ENCODE measurements around the gene PFKP. TPM values are rescaled to one million over a fixed set of nuclear protein-coding genes. Genes with fewer than 3 reads are reported as not detected.

Gene PFKP
- total RNA-seq, 4 donors from 2014 or later, result 90.8 to 255 (median 112) TPM

GRCh38 chr10:3129581-3130340 lies 62.4 kb downstream of the PFKP start:
- TF ChIP-seq POLR2A (IDR thresholded peaks at IDR 0.05; ENCODE audit: low read depth) (no peak), POLR2AphosphoS5 (IDR thresholded peaks at IDR 0.05) (no peak), EP300 (IDR thresholded peaks at IDR 0.05) (no peak), CTCF (IDR thresholded peaks at IDR 0.05) (no peak)
- no peak overlapping the region for H3K4me3 ChIP-seq
- no peaks in the 10 kb centered on the region for H3K9me3 ChIP-seq
- no peak for DNase-seq (ENCODE audit: extremely low spot score)
- intact Hi-C loops (cut with DNase I), result no loop called here
- H3K4me1 ChIP-seq, result peaks cover 15 to 26% (median 19%) of the 10 kb centered on the region in 4 donors
- peaks cover 41 to 85% (median 64%) of the 10 kb centered on the region in 4 donors for H3K36me3 ChIP-seq
- WGBS, result 94% methylated on average over 25 of the region's 40 CpGs
- H3K27ac ChIP-seq (replicated peaks in 1 of 4), result no peak overlapping the region
- no peaks in the 10 kb centered on the region for H3K27me3 ChIP-seq

- H3K36me3 ChIP-seq, result peaks cover 41 to 86% (median 74%) of the 10 kb centered on the region in 4 donors
- 89% methylated on average over 4 of the region's 4 CpGs for WGBS
- no peaks in the 10 kb centered on the region for H3K27me3 ChIP-seq
- H3K4me3 ChIP-seq, result no peak overlapping the region
- intact Hi-C loops (cut with DNase I), result no loop called here
- no peak for DNase-seq (ENCODE audit: extremely low spot score)
- peaks cover 17 to 26% (median 19%) of the 10 kb centered on the region in 4 donors for H3K4me1 ChIP-seq
- no peaks in the 10 kb centered on the region for H3K9me3 ChIP-seq
- H3K27ac ChIP-seq (replicated peaks in 1 of 4), result no peak overlapping the region
- no peak for TF ChIP-seq POLR2AphosphoS5 (IDR thresholded peaks at IDR 0.05)
- no peak for TF ChIP-seq EP300 (IDR thresholded peaks at IDR 0.05)
- TF ChIP-seq POLR2A (IDR thresholded peaks at IDR 0.05; ENCODE audit: low read depth), result no peak
- no peak for TF ChIP-seq CTCF (IDR thresholded peaks at IDR 0.05)
These were observed 63.8 kb downstream of the PFKP start for GRCh38 chr10:3131098-3131497.

GRCh38 chr10:3132036-3133025 lies 65.0 kb downstream of the PFKP start:
- Histone ChIP-seq H3K36me3 (peaks cover 52 to 95% (median 87%) of the 10 kb centered on the region in 4 donors), H3K27me3 (no peaks in the 10 kb centered on the region), H3K9me3 (no peaks in the 10 kb centered on the region), H3K4me1 (peaks cover 14 to 24% (median 16%) of the 10 kb centered on the region in 4 donors), H3K4me3 (no peak overlapping the region), H3K27ac (replicated peaks in 1 of 4) (no peak overlapping the region)
- no peak for TF ChIP-seq POLR2AphosphoS5 (IDR thresholded peaks at IDR 0.05)
- no peak for TF ChIP-seq EP300 (IDR thresholded peaks at IDR 0.05)
- no peak for TF ChIP-seq CTCF (IDR thresholded peaks at IDR 0.05)
- no peak for TF ChIP-seq POLR2A (IDR thresholded peaks at IDR 0.05; ENCODE audit: low read depth)
- DNase-seq (ENCODE audit: extremely low spot score), result no peak
- intact Hi-C loops (cut with DNase I), result no loop called here
- WGBS, result 90% methylated on average over 21 of the region's 22 CpGs

GRCh38 chr10:3133948-3134347 lies 66.6 kb downstream of the PFKP start:
- WGBS, result 77% methylated on average over 5 of the region's 5 CpGs

More at GRCh38 chr10:3133948-3134347, 66.6 kb downstream of the PFKP start:
- Histone ChIP-seq H3K27me3 (no peaks in the 10 kb centered on the region), H3K9me3 (no peaks in the 10 kb centered on the region), H3K4me1 (peaks cover 14 to 24% (median 21%) of the 10 kb centered on the region in 4 donors), H3K4me3 (no peak overlapping the region), H3K27ac (replicated peaks in 1 of 4) (no peak overlapping the region), H3K36me3 (peaks cover 65 to 100% (median 96%) of the 10 kb centered on the region in 4 donors)
- DNase-seq (ENCODE audit: extremely low spot score), result no peak
- intact Hi-C loops (cut with DNase I), result no loop called here
- TF ChIP-seq EP300 (IDR thresholded peaks at IDR 0.05) (no peak), POLR2AphosphoS5 (IDR thresholded peaks at IDR 0.05) (no peak), POLR2A (IDR thresholded peaks at IDR 0.05; ENCODE audit: low read depth) (no peak)

All from esophagus muscularis mucosa (tissue), 4 donors.